Smooth muscle cell (in vitro differentiated cells): Measurements from ENCODE around the gene AGAP1. TPM values are rescaled to one million over a fixed set of nuclear protein-coding genes. Genes with fewer than 3 reads are reported as not detected.

ENCODE experiments used
- DNase-seq: peaks from one replicate; lab custom pipeline; 2025; ENCODE audit not compliant: unreplicated experiment; lab: John Stamatoyannopoulos, UW
- H2AFZ ChIP-seq: fragments of 200-600 bp; sonication (generic); 2 replicates; pipeline ENCODE4 v1.6.0; 2016; ENCODE audit warnings: antibody characterized with exemption, low read depth, mild to moderate bottlenecking
- H3F3A ChIP-seq: fragments of 200-600 bp; sonication (generic); 2 replicates; pipeline ENCODE4 v1.6.0; 2017; ENCODE audit warnings: antibody characterized with exemption, low read depth
- H3K27ac ChIP-seq: fragments of 200-600 bp; sonication (generic); 2 replicates; pipeline ENCODE4 v1.5.1; 2016; ENCODE audit warnings: low read depth, mild to moderate bottlenecking
- H3K27me3 ChIP-seq: fragments of 200-600 bp; sonication (generic); 2 replicates; pipeline ENCODE4 v1.6.1; 2016; ENCODE audit warnings: low read depth, mild to moderate bottlenecking
- H3K36me3 ChIP-seq: fragments of 200-600 bp; sonication (generic); 2 replicates; pipeline ENCODE4 v1.5.1; 2016; ENCODE audit warnings: low read depth
- H3K4me1 ChIP-seq: fragments of 200-600 bp; sonication (generic); 2 replicates; pipeline ENCODE4 v1.5.1; 2016; ENCODE audit warnings: low read depth
- H3K4me2 ChIP-seq: fragments of 200-600 bp; sonication (generic); 2 replicates; pipeline ENCODE4 v1.6.0; 2016; ENCODE audit warnings: mild to moderate bottlenecking
- H3K4me3 ChIP-seq: fragments of 200-600 bp; sonication (generic); 2 replicates; pipeline ENCODE4 v1.5.1; 2016; ENCODE audit warnings: mild to moderate bottlenecking
- H3K79me2 ChIP-seq: fragments of 200-600 bp; sonication (generic); 2 replicates; pipeline ENCODE4 v1.6.0; 2016; ENCODE audit warnings: low read depth, mild to moderate bottlenecking
- H3K9ac ChIP-seq: fragments of 200-600 bp; sonication (generic); 2 replicates; pipeline ENCODE4 v1.6.0; 2016; ENCODE audit warnings: low read depth
- H3K9me3 ChIP-seq: fragments of 200-600 bp; sonication (generic); replicated peaks from 2 replicates; pipeline ENCODE4 v1.5.1; 2016; ENCODE audit warnings: low read depth
- H4K20me1 ChIP-seq: fragments of 200-600 bp; sonication (generic); 2 replicates; pipeline ENCODE4 v1.6.0; 2016; ENCODE audit warnings: low read depth
- WGBS: methylation state at CpG from one replicate; pipeline ENCODE4 v1.1.7; 2016; ENCODE audit warnings: low lambda C conversion rate; 5-methylcytosine and 5-hydroxymethylcytosine counted together
- polyA plus RNA-seq: library from polyadenylated mRNA; unstranded; fragments of >200 nt; fragmentation: Nextera tagmentation; extraction: Ambion mirVana; gene quantifications from 2 replicates; pipeline ENCODE4 v1.2.1, GENCODE V29; 2016
- total RNA-seq: library from RNA; depleted of rRNA; stranded (reverse); fragments of >200 nt; gene quantifications from 2 replicates; pipeline ENCODE4 v1.2.3, GENCODE V29; 2014
- TF ChIP-seq, protein P1 (sequence below): fragments of 200-600 bp; sonication (generic); IDR thresholded peaks from 2 replicates; pipeline ENCODE4 v1.5.1; 2017; ENCODE audit warnings: borderline replicate concordance, mild to moderate bottlenecking, antibody characterized with exemption; ENCODE audit not compliant: insufficient read depth, poor library complexity, severe bottlenecking

AGAP1 gene
- total and polyA plus RNA-seq, 2 experiments from 2014 or later, result 3.9 to 9.8 TPM

DNA sequence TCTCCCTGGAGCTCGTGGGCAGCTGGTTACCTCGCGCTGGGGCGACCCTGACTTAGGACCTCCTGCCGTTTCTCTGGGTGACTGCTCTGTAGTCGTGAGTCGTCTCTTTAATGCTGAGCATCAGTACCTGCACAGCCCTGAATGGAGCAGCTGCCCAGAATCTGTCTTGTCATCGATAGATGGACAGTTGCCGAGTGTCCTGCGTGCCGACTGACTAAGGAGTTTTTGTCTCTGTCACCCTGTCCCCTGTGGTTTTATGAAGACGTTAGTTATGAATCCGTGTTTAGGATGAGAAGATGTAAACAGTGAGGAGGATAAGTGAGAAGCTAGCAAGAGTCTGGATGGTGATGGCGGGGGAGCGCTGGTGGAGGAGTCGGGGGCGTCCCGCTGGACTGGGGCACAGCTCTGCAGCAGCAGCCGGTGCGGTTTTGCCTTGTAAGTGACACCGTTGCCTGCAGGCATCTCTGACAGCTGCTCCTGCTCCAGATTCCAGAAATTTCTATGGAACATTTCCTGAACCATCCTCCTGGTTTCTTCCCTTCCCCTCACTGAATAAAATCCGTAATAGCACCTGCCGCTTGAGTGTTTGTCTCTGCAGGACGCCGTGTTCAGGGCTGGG is 13.3 kb downstream of the AGAP1 start:
- no peak overlapping the region for H3K4me2 ChIP-seq
- no peaks in the 10 kb centered on the region for H3K27me3 ChIP-seq
- no peaks in the 10 kb centered on the region for H3F3A ChIP-seq
- H3K9me3 ChIP-seq, result no peaks in the 10 kb centered on the region
- TF ChIP-seq, protein P1, sequence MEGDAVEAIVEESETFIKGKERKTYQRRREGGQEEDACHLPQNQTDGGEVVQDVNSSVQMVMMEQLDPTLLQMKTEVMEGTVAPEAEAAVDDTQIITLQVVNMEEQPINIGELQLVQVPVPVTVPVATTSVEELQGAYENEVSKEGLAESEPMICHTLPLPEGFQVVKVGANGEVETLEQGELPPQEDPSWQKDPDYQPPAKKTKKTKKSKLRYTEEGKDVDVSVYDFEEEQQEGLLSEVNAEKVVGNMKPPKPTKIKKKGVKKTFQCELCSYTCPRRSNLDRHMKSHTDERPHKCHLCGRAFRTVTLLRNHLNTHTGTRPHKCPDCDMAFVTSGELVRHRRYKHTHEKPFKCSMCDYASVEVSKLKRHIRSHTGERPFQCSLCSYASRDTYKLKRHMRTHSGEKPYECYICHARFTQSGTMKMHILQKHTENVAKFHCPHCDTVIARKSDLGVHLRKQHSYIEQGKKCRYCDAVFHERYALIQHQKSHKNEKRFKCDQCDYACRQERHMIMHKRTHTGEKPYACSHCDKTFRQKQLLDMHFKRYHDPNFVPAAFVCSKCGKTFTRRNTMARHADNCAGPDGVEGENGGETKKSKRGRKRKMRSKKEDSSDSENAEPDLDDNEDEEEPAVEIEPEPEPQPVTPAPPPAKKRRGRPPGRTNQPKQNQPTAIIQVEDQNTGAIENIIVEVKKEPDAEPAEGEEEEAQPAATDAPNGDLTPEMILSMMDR, result no peak
- H3K4me1 ChIP-seq, result peaks cover 32% of the 10 kb centered on the region
- peaks cover 96% of the 10 kb centered on the region for H4K20me1 ChIP-seq
- no peaks in the 10 kb centered on the region for H3K36me3 ChIP-seq
- DNase-seq, result no peak
- whole genome bisulfite sequencing, result 88% methylated on average over 25 of the region's 25 CpGs
- no peak overlapping the region for H2AFZ ChIP-seq
- H3K9ac ChIP-seq, result no peak overlapping the region
- H3K4me3 ChIP-seq, result no peak overlapping the region
- H3K27ac ChIP-seq, result no peak overlapping the region
- peaks cover 73% of the 10 kb centered on the region for H3K79me2 ChIP-seq

DNA sequence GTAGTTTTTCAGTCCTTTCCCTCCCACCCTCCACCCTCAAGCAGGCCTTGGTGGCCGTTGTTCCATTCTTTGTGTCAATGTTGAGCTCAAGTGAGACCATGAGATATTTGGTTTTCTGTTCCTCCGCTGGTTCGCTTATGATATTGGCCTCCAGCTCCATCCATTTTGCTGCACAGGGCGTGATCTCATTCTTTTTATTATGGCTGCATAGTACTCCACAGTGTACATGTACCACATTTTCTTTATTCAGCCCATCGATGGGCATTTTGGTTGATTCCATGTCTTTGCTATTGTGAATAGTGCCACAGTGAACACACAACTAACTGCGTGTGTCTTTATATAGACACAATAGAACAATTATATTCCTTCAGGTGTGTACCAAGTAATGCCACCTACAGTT is 14.1 kb downstream of the AGAP1 start:
- Histone ChIP-seq H4K20me1 (peaks cover 96% of the 10 kb centered on the region), H3K27me3 (no peaks in the 10 kb centered on the region), H3K27ac (no peak overlapping the region), H3K4me3 (no peak overlapping the region), H3K9me3 (no peaks in the 10 kb centered on the region), H3K79me2 (peaks cover 73% of the 10 kb centered on the region), H2AFZ (no peak overlapping the region), H3K9ac (no peak overlapping the region), H3K4me2 (no peak overlapping the region), H3K4me1 (peaks cover 24% of the 10 kb centered on the region), H3F3A (no peaks in the 10 kb centered on the region), H3K36me3 (no peaks in the 10 kb centered on the region)
- DNase-seq, result no peak
- 97% methylated on average over 6 of the region's 6 CpGs for WGBS
- TF ChIP-seq, protein P1, result no peak

DNA sequence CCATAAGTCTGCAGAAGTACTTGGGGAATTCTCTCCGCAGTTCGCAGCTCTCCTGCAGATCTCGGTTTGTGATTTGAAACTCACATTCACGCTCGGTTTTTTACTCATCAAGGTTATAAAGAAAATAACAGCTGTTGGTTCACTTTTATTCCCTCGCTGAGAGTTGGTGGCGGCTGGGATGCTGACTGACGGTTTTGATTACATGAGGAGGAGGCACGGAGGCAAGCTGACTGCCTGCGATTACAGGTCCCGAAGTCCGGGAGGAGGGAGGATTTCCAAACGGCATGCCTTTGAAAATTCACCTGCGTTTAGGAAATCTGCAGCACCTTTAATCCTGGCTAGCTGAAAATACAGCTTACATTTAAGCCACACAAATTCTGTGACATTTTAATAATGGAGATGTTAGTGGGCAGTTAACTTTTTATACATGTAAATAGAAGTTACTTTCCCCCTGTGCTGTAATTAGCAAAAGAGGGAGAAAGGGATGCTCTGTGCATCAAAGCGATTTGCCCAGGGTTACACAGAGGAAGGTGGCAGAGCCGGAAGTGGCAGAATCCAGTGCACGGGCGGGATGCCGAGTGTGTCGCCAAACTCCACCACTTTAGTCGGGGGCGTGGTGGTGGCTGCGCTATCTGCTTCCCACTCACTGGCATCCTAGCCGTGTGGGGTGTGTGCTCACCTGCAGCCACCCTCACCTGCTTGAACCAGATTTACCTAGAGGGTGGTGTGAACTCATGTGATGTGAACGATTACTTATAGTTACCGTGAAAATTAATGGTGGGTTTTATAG is 14.7 kb downstream of the AGAP1 start:
- H3K4me2 ChIP-seq, result no peak overlapping the region
- H3F3A ChIP-seq, result no peaks in the 10 kb centered on the region
- H3K4me3 ChIP-seq, result no peak overlapping the region
- peaks cover 92% of the 10 kb centered on the region for H4K20me1 ChIP-seq
- no peak overlapping the region for H3K27ac ChIP-seq
- TF ChIP-seq, protein P1, result no peak
- H3K4me1 ChIP-seq, result peaks cover 18% of the 10 kb centered on the region
- no peaks in the 10 kb centered on the region for H3K27me3 ChIP-seq
- H3K79me2 ChIP-seq, result peaks cover 72% of the 10 kb centered on the region
- H3K9me3 ChIP-seq, result no peaks in the 10 kb centered on the region
- H3K36me3 ChIP-seq, result no peaks in the 10 kb centered on the region
- no peak for DNase-seq
- no peak overlapping the region for H2AFZ ChIP-seq
- WGBS, result 95% methylated on average over 26 of the region's 26 CpGs
- H3K9ac ChIP-seq, result no peak overlapping the region
